Smooth muscle cell of the coronary artery (primary cell): ENCODE results near the gene RIN1. TPM values are rescaled to one million over a fixed set of nuclear protein-coding genes. Genes with fewer than 3 reads are reported as not detected.

Experiments used
- total RNA-seq: library from RNA; depleted of rRNA; stranded (reverse); fragments of >200 nt; gene quantifications from 2 replicates; pipeline ENCODE4 v1.2.3, GENCODE V29; 2014; ENCODE audit warnings: low replicate concordance

The RIN1 gene
- 6.8 and 9.7 TPM in 2 replicates for total RNA-seq

DNA sequence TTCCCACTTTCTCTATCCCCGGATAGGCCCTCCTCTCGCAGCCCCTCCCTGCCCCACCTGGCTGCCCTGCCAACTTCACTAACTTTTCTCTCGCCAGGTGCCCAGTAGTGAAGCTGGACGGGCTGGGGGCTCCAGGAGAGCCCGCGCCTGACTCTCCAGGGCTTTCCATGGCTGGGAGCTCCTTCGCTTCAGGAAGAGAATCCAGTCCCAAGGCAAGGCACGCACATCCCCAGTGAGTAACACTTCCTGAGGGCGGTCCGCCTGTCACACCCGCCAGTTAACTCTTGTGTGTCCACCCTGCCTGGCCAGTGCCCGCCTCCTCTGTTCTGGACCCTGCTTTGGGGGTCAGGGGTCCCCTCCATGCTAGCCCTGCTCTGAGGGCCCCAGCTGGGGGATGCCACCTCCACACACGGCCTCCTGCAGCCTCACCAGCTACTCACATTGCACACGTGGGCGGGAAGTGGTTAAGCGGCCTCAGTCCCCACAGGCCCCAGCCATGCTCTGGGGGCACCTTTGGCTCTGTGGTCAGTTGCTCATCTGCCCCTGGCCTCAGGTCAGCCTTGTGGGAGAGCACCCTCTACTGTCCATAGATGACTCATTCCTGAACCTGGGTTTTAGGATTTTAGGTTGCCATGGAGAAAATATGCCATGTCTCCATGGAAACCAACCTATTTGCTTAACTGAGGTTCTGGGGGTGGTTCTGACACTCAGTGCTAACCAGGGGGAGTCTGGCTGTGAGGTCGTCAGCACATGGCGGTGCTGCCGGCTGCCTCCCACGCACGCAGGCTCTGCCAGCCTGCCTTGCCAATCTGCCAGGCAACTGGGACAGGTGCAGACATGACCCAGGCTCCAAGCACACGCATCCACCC is at the start of gene RIN1:
RIN1 (minus strand) TSS at position 201 of the 869 bp plus-strand sequence; CDS start at position 169, 32 bp downstream.

GRCh38 chr11:66371627-66372415 is 35.6 kb upstream of the RIN1 start, which contains the start of gene SLC29A2:
TSS of gene SLC29A2 (minus strand) at chr11:66371760. CDS start at chr11:66371591, 169 bp downstream.

DNA sequence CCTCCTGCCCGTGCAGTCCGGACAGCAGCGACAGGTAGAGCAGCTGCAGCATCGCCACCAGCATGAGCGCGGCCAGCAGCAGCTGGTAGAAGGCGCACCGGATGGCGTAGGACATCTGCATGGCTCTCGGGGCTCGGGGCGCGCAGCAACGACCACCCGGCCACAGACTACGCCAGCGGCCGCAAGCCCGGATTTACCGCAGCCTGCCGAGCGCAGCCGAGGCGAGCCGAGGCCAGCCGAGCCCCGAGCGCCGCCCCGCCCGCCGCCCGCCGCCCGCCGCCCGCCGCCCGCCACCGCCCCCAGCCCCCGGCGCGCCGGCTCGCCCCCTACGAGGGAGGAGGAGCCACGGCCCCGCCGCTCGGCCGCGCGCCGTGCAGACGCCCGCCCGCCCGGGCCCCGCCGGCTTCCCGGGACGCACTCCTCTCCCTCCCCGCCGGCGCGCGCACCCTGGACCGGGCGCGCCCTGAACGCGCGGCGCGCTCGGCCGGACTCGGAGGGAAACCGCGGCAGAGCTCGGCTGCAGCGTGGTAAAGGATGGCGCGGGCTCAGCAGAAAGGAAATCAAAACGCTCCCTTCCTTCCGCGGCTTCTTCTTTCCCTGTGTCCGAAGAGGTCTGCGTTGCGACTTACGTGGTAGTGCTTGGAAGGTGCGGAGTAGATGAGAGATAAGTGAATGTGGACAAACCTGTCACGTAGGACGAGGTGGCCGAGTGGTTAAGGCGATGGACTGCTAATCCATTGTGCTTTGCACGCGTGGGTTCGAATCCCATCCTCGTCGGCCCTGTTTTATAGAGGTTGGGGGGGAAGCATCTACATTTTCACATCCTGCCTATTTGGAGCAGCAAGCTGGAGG is 11.4 kb upstream of the RIN1 start, which contains the start of gene B4GAT1:
B4GAT1 (minus strand) TSS at position 205 of the 852 bp plus-strand sequence; CDS start at position 121, 84 bp downstream.

GRCh38 chr11:66344550-66345315 is 8.5 kb upstream of the RIN1 start, which contains the start of gene BRMS1:
TSS of gene BRMS1 (minus strand) at chr11:66345104. CDS start at chr11:66342234, 2,870 bp downstream.

DNA sequence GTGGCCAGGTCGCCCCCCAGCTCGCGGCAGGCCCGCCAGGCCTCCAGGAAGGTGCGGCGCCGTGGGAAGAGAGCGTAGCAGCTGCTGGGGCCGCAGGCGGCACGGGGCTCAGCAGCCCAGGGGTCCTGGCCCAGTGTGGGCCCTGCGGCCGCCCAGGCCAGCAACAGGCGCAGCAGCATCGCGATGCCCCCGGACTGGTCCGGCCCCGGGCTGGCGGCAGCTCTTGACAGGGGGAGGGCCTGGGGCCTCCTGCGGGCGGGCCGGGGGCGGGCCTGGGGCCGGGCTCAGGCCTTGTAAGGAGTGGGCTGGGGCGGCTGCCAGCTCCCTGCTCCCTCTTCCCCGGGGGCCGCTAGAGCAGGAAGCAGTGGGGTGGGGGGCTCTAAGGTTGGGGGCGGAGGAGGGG is 19.4 kb downstream of the RIN1 start, which contains the start of gene CD248:
CD248 (minus strand) TSS at position 196 of the 403 bp plus-strand sequence; CDS start at position 179, 17 bp downstream.

GRCh38 chr11:66291706-66292542 is 44.3 kb downstream of the RIN1 start, which contains the start of gene TMEM151A:
TSS of gene TMEM151A (plus strand) at chr11:66291894. CDS start at chr11:66292014, 120 bp downstream.

GRCh38 chr11:66288671-66289547 is 47.3 kb downstream of the RIN1 start, which contains the start of gene YIF1A:
TSS of gene YIF1A (minus strand) at chr11:66289143. CDS start at chr11:66288985, 158 bp downstream.

Other genes with a start within 250 kb of the RIN1 start
- gene KLC2, start 78.7 kb downstream of the RIN1 start, total RNA-seq: 16.4 TPM in 2 replicates
- gene RAB1B, start 67.8 kb downstream of the RIN1 start, total RNA-seq: 53.5 and 63.5 TPM in 2 replicates
- gene CNIH2, start 58.3 kb downstream of the RIN1 start, total RNA-seq: 0.45 TPM in 1 of 2 replicates, not detected in the other
- 199 and 284 TPM in 2 replicates for gene YIF1A, start 47.3 kb downstream of the RIN1 start, total RNA-seq
- 0.08 and 0.23 TPM in 2 replicates for gene TMEM151A, start 44.5 kb downstream of the RIN1 start, total RNA-seq
- 2.6 and 108 TPM in 2 replicates for gene CD248, start 19.4 kb downstream of the RIN1 start, total RNA-seq
- 45.7 and 53.4 TPM in 2 replicates for gene BRMS1, start 8.7 kb upstream of the RIN1 start, total RNA-seq
- 23.0 and 36.9 TPM in 2 replicates for gene B4GAT1, start 11.2 kb upstream of the RIN1 start, total RNA-seq
- gene SLC29A2, start 35.3 kb upstream of the RIN1 start, total RNA-seq: 0.08 TPM in 1 of 2 replicates, not detected in the other
- gene NPAS4, start 84.6 kb upstream of the RIN1 start, total RNA-seq: not detected in 2 replicates
- 20.7 and 38.6 TPM in 2 replicates for gene MRPL11, start 102.4 kb upstream of the RIN1 start, total RNA-seq
- 8.8 and 20.0 TPM in 2 replicates for gene PELI3, start 130.5 kb upstream of the RIN1 start, total RNA-seq
- gene DPP3, start 144.0 kb upstream of the RIN1 start, total RNA-seq: 28.5 and 67.1 TPM in 2 replicates
- gene BBS1, start 174.2 kb upstream of the RIN1 start, total RNA-seq: 18.4 and 27.6 TPM in 2 replicates
- 6.8 and 9.9 TPM in 2 replicates for gene ZDHHC24, start 209.6 kb upstream of the RIN1 start, total RNA-seq
- gene ACTN3, start 210.5 kb upstream of the RIN1 start, total RNA-seq: under 0.01 and 0.12 TPM in 2 replicates
- 11.3 and 50.3 TPM in 2 replicates for gene CTSF, start 232.2 kb upstream of the RIN1 start, total RNA-seq